Stimulated activated CD8-positive, alpha-beta memory T cell treated with anti-CD3 and anti-CD28 coated beads, Interleukin-7, amount 100 ng/mL, for 4 hours (primary cell): ENCODE data around the gene DNASE1L2.

ENCODE experiments used
- DNase-seq, 2 donors: peaks; one replicate each; pipeline ENCODE4 v3.0.0-alpha.2; 2020; ENCODE audit warnings: low read depth in 2 of 2

The DNASE1L2 gene

DNA sequence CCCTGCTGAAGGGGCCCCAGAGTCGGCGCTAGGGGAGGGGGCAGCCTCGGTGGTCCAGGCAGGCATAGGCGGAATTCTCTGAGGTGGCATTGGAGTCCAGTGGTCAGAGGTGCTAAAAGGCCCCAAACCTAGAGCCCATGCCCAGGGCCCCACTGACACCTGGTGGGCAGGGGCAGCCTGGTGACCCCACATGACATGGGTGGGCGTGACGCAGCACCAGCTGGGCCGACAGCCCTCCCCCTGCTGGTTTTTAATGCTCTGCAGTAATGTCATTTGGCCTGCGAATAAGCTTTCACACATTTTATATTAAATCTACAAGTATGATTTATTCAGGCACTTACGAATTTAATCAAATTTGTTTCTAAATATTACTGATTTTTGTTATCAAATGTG lies 33.8 kb downstream of the DNASE1L2 start:
- no peak for DNase-seq

DNA sequence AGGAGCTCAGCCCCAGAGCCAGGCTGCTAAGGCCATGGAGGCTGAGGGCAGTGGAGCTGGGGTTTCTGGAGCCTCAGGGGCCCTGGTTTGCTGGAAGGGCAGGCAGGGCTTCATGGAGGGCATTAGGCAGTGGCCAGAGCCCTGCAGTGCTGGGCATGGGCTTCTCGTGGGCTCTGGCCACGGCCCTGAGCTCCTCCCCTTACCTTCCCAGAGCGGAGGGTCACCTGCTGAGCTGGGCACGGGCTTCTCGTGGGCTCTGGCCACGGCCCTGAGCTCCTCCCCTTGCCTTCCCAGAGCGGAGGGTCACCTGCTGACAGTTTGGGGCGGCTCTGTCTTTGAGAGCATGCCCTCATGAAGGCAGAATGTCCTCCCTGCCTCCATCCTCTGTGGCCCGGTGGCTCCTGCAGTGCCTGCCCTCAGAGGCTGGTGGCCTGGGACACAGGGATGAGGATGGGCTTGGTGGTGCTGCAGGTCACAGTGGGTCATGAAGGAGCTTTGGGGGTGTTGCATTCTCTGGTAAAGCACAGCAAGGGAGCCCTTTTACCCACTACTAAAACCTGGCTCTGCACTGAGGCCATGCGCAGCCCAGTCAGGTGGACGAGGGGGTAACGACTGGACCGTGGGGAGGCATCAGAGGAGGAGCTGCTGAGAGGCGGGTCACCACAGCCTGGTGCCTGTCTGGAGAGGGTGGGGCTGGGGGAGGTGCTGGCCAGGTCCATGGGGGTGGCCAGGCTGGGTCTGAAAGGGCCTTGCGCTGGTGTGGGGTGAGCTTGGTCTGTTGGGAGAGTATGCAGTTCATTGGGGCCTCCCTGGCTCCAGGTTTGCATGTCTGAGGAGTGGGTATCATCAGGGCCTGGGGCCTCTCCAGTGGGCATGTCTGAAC lies 34.6 kb downstream of the DNASE1L2 start:
- no peak for DNase-seq

DNA sequence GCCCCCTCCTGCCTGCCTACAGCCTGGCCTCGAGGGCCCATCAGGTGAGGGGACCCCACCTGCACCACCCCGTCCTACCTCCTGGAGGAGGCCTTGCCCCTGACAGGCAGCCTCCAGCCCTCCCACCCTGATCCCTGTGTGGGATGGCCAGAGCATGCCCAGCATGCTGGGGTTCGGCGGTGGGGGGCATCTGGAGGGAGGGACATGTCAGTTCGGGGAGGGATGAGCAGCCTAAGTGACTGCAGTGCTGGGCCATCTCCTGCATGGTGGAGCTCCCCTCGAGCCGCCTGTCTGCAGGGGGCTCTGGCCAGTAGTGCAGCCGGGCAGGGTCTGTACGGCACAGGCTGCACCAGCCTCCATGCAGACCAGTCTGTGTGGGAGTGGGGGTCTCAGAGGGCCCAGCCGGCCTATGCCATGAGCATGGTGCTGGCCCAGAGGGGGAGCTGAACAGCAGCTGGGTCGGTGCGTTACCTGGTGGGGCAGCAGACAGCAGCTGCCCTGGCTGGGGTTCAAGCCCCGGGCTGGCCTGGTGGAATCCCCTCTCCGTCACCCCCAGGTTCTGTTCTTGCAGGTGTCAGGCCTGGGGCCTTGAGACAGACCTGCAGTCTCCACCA lies 35.7 kb downstream of the DNASE1L2 start:
- no peak for DNase-seq

DNA sequence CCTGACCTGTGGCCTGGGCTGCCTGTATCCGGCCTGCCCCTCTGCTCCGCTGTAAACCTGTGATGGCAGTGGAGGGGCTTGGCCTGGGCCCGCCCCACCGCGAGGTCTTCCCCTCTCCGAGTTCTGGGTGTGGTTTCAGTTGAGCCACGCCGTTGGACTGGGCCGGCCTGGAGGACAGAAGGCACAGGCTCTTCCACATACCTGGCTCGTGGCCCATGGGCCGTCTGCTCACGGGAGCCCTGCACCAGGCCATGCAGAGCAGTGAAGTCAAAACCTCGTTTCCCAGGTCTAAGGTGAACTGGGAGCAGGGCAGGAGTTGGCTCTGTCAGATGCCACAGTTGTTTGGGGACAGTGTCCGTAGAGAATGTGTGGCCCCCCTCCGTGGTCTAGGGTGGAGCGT lies 37.2 kb downstream of the DNASE1L2 start:
- DNase-seq = no peak

DNA sequence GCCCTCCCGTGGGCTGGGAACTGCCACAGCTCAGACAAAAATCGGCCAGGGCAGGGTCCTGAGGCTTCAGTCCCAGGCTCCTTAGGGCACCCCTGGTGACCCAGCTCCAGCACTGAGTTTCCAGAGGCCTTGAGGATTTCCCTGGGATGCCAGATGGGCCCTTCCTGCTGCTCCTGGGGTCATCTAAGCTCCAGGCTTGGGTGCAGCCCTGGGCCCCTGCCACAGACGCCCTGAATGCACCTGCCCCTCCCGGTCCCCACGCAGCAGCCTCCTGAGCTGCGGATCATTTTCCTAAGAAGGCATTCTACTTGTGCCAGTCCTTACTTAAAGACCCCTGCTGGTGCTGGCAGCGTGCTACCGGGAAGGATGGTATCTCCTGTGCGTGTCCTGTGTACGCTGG lies 37.7 kb downstream of the DNASE1L2 start:
- no peak for DNase-seq

DNA sequence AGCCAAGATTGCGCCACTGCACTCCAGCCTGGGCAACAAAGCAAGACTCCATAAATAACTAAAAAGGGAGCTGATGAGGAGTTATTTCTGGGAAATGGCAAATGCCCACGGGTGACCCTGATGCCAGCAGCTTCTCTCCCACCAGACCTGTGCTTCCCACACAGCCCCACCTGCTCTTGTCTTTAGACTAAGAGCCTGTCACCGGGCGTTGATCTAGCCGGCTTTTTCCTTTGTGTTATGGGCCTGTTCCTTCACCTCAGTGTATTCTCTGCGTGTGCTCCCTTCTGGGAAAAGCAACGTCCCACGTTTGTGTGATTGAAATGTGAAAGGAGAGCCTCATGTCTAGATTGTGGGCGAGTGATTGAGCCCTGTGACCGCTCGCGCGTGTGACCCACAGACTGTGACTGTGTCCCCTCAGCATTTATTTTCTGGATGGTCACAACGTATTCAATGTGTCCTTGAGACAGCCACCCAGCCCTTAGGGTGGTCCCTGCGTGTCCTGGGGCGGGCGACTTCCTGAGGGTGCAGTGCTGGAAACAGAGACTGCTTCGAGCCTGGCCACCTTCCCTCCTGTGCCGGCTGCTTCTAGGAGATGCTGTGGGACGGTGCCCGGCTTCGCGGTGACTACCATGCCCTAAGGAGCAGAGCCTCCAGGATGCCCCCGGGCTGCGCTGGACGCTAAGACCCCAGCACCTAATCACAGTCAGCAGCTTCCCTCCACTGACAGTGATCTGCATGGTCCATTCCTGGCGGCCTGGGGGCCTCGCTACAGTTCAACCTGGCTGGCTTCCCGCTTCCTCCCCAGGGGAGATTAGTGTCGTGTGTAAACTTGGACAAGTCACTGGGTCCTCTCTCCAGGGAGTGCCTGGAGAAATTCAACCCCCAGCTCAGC lies 39.5 kb downstream of the DNASE1L2 start:
- no peak for DNase-seq

DNA sequence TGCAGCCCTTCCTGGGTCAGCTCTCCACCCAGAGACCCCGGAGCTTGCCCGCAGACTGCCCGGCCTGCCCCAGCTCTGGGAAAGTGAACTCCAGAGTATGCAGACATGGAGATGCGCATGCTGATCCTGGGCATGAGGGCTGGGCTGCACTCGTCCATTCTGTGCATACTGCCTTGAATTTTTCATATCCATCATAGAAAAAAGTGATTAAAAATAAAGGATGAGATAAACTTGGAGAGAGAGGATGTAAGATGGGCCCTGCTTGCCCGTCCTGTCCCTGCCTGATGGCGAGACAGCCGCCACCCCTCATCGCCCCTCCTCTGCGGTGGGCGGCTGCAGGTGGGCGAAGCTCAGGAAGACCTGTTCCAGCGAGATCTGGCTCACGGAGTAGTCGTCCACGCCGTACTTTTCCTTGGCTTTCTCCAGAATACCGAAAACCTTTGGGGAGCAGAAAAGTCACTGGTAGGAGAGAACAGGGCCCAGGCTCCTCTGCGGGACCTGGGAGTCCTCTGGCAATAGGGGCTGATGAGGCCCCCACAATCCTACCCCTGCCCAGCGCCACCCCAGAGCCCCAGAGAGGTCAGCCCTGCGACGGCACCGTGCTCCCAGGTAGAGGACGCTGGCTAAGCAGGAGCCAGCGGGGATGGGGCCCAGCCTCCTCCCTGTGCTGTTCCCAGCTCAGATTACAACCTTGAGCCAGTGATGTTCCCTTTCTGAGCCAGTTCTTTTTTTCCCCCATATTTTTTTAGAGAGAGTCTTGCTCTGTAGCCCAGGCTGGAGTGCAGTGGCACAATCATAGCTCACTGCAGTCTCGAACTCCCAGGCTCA lies 40.3 kb downstream of the DNASE1L2 start:
- no peak for DNase-seq

DNA sequence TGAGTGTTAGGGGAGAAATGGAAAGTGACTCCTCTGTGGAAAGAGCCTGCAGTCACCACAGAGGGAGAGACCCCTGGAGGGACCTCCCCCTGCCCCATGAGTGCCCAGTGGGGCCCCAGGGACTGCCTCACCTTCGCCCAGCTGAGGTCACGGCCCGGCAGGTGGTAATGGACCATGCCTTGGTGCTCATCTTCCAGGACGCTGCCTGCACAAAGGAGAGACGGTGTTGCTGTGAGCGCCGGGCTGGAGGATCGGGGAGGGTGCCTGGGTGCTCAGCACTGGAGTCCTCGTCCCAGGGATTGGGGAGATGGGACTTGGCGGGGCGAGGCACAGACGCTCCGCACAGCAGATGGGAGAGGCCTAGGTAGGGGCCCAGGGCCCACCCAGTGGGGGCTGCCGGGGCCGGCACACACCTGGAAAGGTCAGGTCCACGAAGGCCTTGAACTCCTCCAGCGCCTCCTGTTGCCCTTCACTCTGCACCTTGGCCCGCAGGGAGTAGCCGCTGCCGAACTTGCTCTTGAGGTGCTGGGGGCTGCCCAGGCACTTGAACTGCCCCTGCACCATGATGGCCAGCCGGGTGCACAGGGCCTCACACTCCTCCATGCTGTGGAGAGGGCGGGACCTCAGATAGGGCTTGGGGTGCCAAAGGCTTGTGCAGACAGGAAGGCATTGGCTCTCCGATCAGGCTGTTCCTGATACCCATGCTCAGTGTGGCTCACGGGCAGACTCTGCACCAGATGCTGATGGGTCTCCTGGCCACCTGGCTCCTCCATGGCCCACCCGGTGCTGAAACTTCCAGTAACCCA lies 41.4 kb downstream of the DNASE1L2 start:
- DNase-seq = no peak

DNA sequence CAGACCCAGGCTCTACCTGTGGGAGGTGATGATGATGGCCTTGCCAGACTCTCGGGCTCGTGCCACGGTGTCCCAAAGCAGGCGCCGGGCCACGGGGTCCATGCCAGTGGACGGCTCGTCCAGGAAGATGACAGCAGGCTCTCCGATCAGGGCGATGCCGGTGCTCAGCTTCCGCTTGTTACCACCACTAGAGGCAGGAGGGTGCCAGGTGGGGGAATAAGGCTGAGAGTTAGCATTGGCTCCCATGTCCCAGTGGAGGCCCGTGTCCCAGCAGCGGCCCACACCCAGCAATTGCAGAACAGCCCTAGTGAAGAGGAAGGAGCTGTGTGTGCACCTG lies 42.0 kb downstream of the DNASE1L2 start:
- DNase-seq = no peak

DNA sequence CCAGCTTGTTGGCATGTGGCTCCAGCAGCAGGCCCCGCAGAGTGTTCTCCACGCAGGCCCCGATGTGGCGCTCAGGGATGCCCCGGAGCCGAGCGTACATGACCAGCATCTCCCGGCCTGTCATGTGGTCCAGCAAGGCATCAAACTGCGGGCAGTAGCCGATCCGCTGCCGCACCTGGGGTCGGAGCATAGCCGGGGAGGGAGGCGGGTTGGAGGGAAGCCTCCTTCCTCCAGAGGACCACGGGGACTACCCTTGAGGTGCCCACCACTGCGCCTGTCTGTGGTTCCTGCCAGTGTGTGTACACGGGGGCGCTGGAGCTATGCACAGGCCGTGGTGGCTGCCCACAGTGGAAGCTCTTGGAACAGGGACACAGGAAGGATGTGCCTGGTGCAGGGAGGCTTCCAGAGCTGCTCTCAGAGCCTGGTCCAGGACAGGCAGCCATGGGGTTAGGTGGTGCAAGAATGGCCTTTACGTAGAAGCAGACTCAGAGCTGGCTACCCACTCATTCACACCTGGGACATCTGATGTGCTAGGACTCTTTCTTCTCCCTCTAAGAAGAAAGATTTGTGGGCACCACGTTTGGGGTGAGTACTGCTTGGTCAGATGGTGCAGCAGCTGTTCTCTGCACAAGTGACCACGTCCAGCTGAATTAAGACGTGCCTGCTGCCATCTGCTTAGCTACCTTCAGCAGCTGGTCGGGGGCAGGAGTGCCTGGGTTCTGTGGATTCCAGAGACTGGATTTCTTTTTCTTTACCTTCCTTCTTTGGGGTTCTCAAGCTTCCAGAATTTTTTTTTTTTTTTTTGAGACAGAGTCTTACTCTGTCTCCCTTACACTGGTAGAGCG lies 42.9 kb downstream of the DNASE1L2 start:
- no peak for DNase-seq

DNA sequence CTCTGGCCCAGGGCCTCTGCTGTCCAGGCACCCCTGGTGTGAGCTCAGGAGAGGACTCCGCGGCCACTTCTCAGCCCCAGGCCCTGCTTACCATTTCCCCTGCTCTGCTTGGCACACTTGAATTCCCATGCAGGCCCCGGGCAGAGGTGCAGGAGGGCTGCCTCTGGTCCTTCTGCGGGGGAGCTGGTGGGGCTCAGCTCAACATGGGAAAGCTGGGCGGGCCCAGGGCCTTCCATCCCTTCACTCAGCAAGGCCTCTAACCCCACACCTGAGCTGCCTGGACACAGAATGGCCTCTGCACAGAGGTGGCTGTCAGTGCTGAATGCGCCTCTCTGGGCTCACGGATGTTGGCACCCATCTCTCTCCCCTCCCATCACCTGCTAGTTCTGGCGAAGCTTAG lies 44.2 kb downstream of the DNASE1L2 start:
- DNase-seq = no peak

DNA sequence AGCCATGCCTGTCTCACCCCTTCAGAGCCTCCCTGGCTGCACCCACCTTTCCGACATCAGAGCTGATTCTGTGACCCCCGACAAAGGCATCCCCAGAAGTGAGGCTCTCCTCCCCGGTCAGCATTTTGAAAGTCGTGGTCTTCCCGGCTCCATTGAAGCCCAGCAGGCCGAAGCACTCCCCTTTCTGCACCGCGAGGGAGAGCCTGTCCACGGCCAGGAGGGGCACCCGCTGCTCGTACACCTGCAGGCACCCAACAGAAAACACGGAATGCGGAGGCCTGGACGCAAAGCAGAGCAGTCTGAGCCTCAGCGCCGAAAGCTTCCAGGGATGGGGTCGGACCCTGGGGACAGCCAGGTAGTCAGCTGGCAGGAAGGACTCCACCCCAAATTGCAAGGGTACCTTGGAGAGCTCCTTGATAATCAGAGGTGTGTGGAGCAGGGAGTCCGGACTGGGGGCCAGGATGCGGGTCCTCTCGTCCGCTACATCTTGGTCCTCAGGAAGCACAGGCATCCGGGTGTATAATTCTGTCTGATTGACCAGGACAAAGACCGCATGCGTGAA lies 44.8 kb downstream of the DNASE1L2 start:
- DNase-seq = no peak

DNA sequence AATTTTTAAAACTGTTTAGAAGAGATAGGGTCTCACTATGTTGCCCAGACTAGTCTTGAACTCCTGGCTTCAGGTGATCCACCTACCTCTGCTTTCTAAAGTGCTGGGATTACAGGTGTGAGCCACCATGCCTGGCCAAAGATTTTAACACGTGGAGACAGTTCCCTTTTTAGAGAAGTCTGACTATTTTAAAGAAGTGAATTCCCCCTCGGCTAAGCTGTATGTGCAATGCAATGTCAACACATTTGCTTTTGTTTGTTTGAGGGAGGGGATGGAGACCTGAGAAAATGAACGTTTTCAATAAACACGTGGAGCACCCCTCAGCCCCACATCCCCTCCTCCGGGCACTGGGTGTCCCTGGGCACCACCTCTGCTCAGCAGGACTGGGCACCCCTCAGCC lies 46.0 kb downstream of the DNASE1L2 start:
- DNase-seq = no peak

DNA sequence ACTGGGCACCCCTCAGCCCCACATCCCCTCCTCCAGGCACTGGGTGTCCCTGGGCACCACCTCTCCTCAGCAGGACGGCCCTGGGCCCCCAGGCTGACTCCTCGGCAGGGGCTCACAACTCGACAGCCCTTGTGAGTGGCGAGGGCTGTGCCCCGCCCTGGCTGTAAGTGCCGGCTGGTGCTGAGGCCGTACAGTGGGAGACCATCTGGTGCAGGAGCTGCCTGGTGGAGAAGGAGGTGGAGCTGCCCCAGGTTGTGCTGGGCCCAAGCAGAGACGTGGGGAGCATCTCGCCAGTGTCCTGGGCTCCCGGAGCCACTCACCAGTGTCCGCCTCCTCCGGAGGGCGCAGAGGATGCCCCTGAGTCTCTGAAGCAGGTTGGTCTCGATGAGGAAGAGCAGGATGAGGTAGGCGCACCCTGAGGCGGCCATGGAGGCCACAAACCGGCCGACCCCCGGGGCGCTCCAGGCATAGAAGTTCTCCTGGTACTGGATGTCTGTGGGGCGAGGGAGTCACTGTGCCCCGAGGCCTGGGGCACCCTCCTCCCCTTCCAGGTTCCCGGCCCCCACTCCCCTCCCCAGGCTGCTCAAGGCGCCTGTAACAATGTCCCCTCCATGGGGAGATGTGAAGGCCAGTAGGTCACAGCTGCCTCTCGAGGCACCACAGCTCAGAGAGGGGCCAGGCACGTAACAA lies 46.8 kb downstream of the DNASE1L2 start:
- no peak for DNase-seq

DNA sequence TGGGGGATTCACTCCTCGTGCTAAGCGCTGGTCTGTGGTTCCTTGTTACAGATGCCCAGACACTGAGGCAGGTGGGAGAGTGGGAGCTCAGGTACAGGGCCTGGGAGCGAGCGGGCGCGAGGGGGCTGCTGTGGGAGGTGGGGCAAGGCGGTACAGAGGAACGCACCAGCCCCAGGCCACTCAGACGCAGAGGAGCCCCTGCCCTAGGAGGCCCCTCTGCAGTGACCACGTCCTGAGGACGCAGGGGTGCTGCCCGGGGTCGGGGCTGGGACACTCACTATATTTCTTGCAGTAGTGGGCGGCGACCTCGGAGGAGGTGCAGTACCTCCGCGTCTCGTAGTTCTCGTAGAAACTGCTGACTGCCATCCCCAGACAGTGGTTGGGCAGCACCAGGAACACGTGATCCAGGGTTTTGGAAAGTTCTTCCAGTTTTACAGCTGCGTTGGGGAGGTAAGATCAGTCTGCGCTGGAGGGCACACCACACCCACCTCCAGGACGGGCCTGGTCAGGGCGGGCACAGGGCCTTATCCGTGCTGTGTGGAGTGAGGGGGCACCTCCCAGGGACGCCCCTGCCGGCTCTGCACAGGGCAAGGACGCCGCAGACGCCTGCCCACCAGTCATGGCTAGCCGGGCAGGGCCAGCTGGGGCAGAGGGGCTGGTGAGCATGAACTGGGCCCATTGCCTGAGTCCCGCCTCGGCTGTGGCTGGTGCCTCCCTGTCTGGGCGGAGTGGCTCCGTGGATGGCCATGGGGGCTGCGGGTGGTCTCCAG lies 47.9 kb downstream of the DNASE1L2 start:
- DNase-seq = no peak

DNA sequence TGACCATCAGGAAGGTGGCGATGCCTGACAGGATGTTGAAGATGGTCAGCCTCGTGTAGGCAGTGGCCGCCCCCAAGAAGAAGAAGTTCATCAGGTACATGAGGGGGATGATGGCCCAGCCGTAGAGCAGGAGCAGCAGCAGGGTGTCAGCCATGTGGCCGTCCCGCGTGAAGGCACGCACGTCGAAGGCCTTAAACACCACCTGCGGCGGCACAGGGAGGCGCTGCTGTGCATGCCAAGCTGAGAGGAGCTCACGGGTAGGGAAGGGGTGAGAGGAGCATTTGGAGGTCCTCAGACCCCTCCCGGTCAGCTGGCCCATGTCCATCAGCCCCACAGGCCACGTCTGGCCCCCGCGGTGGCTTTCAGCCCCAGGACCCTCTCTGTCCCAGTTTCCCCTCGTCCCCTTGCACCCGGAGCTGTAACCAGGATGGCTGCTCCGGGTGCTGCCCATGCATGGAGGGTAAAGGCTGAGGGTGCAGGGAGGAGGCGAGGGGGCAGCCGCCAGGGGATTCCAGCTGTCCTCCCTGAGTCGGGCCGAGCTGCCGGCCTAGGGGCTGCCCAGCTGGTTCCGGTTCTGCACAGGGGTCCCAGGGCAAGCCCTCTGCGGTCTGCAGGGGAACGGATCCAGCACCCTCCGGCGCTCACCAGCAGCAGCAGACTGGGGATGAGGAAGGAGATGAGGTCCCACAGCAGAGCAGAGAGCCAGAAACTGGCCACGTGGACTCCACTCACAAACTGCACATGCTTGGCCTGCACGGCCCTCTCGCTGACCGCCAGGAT lies 48.7 kb downstream of the DNASE1L2 start:
- DNase-seq = no peak

DNA sequence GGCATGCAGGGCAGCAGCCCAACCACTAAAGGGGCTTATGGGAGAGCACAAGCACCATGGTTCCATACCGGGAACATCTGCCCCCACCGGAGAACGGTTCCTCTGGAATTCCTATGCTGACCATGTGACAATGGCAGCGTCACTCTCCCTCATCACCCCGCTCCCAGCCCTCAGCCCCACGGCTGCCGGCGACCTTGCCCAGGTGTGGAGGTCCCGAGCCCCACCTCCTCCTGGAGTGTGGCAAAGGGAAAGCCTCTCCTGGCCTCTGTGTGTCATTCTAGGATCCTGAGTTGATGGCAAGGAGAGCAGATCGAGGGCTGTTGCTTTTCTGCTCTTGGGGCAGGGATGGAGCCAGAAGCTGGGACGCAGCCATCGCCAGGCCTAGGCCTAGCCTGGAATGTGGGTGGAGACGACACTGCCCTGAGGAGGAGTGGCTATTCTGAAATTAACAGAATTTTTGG lies 49.5 kb downstream of the DNASE1L2 start:
- DNase-seq = no peak
